ENCODE data around the gene ATP2B1.
A peak's percentile ranks its signal among the peaks of the same experiment; 100 is the strongest.

ATP2B1 gene

GRCh38 chr12:89710873-89711750 is 2.5 kb upstream of the ATP2B1 start:
- Histone ChIP-seq H3K27me3 (ENCODE audit: insufficient read depth, insufficient read length) (peaks cover 32% of the 10 kb centered on the region), H3K9ac (ENCODE audit: insufficient read length, low read depth) (no peak overlapping the region), H3K4me3 (ENCODE audit: insufficient read length, low read depth) (no peak overlapping the region)

GRCh38 chr12:89709995-89710872 is 1.6 kb upstream of the ATP2B1 start:
- peaks cover 25% of the 10 kb centered on the region for H3K9me3 ChIP-seq (ENCODE audit: insufficient read depth, low read length)
- H3K4me3 ChIP-seq (ENCODE audit: insufficient read length, low read depth) = peak overlapping the region; percentile 82
- no peaks in the 10 kb centered on the region for H3K4me1 ChIP-seq (ENCODE audit: insufficient read depth, insufficient read length)
- peak overlapping the region; percentile 82 for H3K9ac ChIP-seq (ENCODE audit: insufficient read length, low read depth)
- peaks cover 38% of the 10 kb centered on the region for H3K27me3 ChIP-seq (ENCODE audit: insufficient read depth, insufficient read length)
- H3K36me3 ChIP-seq (ENCODE audit: insufficient read depth, insufficient read length, low read length) = no peaks in the 10 kb centered on the region
- TF ChIP-seq ZNF274 (IDR thresholded peaks at IDR 0.05; ENCODE audit: low read depth, low read length) (no peak), YY1 (IDR thresholded peaks at IDR 0.05; ENCODE audit: insufficient read depth, insufficient read length) (no peak), SUZ12 (IDR thresholded peaks at IDR 0.05; ENCODE audit: extremely low read depth, insufficient read depth, insufficient read length) (no peak)
- peak; percentile 13 for DNase-seq (ENCODE audit: low read depth, low spot score)

More at GRCh38 chr12:89710873-89711750, 2.5 kb upstream of the ATP2B1 start:
- no peaks in the 10 kb centered on the region for H3K36me3 ChIP-seq (ENCODE audit: insufficient read depth, insufficient read length, low read length)
- no peaks in the 10 kb centered on the region for H3K4me1 ChIP-seq (ENCODE audit: insufficient read depth, insufficient read length)
- H3K9me3 ChIP-seq (ENCODE audit: insufficient read depth, low read length) = peaks cover 34% of the 10 kb centered on the region
- no peak for DNase-seq (ENCODE audit: low read depth, low spot score)
- TF ChIP-seq SUZ12 (IDR thresholded peaks at IDR 0.05; ENCODE audit: extremely low read depth, insufficient read depth, insufficient read length) = no peak
- TF ChIP-seq ZNF274 (IDR thresholded peaks at IDR 0.05; ENCODE audit: low read depth, low read length) = no peak
- no peak for TF ChIP-seq YY1 (IDR thresholded peaks at IDR 0.05; ENCODE audit: insufficient read depth, insufficient read length)

- Histone ChIP-seq H3K36me3 (ENCODE audit: insufficient read depth, insufficient read length, low read length) (no peaks in the 10 kb centered on the region), H3K27me3 (ENCODE audit: insufficient read depth, insufficient read length) (peaks cover 38% of the 10 kb centered on the region), H3K9ac (ENCODE audit: insufficient read length, low read depth) (peak overlapping the region; percentile 100), H3K9me3 (ENCODE audit: insufficient read depth, low read length) (peaks cover 16% of the 10 kb centered on the region), H3K4me1 (ENCODE audit: insufficient read depth, insufficient read length) (no peaks in the 10 kb centered on the region), H3K4me3 (ENCODE audit: insufficient read length, low read depth) (peak overlapping the region; percentile 96)
- peak; percentile 97 for DNase-seq (ENCODE audit: low read depth, low spot score)
- TF ChIP-seq ZNF274 (IDR thresholded peaks at IDR 0.05; ENCODE audit: low read depth, low read length) (no peak), SUZ12 (IDR thresholded peaks at IDR 0.05; ENCODE audit: extremely low read depth, insufficient read depth, insufficient read length) (no peak), YY1 (IDR thresholded peaks at IDR 0.05; ENCODE audit: insufficient read depth, insufficient read length) (no peak)
These were observed 738 bp upstream of the ATP2B1 start for GRCh38 chr12:89709157-89709994.

DNA sequence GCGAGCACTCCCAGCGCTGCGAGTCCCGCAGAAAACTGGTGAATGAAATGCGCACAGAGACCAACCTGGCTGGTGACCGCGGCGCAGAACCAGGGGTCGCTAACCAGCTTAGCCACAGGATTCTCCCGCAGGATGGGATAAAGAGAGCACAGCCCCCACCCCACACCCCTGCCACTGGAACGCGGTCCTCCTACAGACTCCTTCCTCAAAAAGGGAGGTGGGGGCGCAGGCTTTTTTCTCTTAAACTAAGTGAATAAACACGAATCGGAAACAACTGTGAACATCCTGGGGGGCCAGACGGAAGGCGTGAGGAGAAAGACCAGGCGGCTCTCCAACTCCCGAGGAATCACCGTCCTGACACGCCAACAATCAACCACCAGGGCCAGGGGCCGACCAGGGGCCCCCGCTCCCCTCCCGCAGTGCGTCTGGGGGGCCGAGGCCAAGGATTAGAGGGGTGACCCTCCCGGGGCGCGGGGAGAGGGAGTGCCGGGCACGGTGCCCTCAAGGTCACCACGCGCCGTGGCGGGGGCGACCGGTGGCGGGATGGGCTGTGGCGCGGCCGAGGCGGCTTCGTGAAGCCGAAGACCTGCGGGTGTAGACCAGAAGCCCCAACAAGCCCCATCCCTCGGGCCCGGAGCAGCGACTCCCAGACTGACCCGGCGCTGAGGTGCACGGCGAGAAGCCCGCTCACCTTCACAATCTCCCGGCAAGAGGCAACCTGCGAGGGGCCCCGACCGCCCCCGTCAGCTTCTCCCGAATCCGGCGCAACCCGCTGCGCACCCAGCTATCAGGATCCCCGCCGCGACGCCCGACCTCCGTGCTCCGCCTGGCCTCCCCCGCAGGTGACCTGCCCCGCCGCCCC is 704 bp downstream of the ATP2B1 start:
- H3K4me1 ChIP-seq (ENCODE audit: insufficient read depth, insufficient read length) = no peaks in the 10 kb centered on the region
- peaks cover 2% of the 10 kb centered on the region; the same call in 1 of the 2 replicates for H3K9me3 ChIP-seq (ENCODE audit: insufficient read depth, low read length)
- peak overlapping the region; percentile 96 for H3K4me3 ChIP-seq (ENCODE audit: insufficient read length, low read depth)
- H3K36me3 ChIP-seq (ENCODE audit: insufficient read depth, insufficient read length, low read length) = no peaks in the 10 kb centered on the region
- DNase-seq (ENCODE audit: low read depth, low spot score) = peak; percentile 27
- H3K9ac ChIP-seq (ENCODE audit: insufficient read length, low read depth) = peak overlapping the region; percentile 100
- peaks cover 38% of the 10 kb centered on the region for H3K27me3 ChIP-seq (ENCODE audit: insufficient read depth, insufficient read length)
- TF ChIP-seq ZNF274 (IDR thresholded peaks at IDR 0.05; ENCODE audit: low read depth, low read length) (no peak), SUZ12 (IDR thresholded peaks at IDR 0.05; ENCODE audit: extremely low read depth, insufficient read depth, insufficient read length) (no peak), YY1 (IDR thresholded peaks at IDR 0.05; ENCODE audit: insufficient read depth, insufficient read length) (no peak)

GRCh38 chr12:89706986-89707702 is 1.5 kb downstream of the ATP2B1 start:
- no peaks in the 10 kb centered on the region for H3K36me3 ChIP-seq (ENCODE audit: insufficient read depth, insufficient read length, low read length)
- peak overlapping the region; percentile 100 for H3K9ac ChIP-seq (ENCODE audit: insufficient read length, low read depth)
- no peaks in the 10 kb centered on the region for H3K4me1 ChIP-seq (ENCODE audit: insufficient read depth, insufficient read length)
- TF ChIP-seq YY1 (IDR thresholded peaks at IDR 0.05; ENCODE audit: insufficient read depth, insufficient read length) = no peak
- TF ChIP-seq SUZ12 (IDR thresholded peaks at IDR 0.05; ENCODE audit: extremely low read depth, insufficient read depth, insufficient read length) = no peak
- no peak for TF ChIP-seq ZNF274 (IDR thresholded peaks at IDR 0.05; ENCODE audit: low read depth, low read length)
- H3K27me3 ChIP-seq (ENCODE audit: insufficient read depth, insufficient read length) = peaks cover 38% of the 10 kb centered on the region
- H3K9me3 ChIP-seq (ENCODE audit: insufficient read depth, low read length) = no peaks in the 10 kb centered on the region
- peak overlapping the region; percentile 96 for H3K4me3 ChIP-seq (ENCODE audit: insufficient read length, low read depth)
- no peak for DNase-seq (ENCODE audit: low read depth, low spot score)
